ENCODE results near the gene PCMTD2.
"Not testable (repeated sequence)": the region's sequence is repeated elsewhere in the genome, so short reads cannot be mapped to it uniquely, and the experiment has no call there.

- TF ChIP-seq CTCF (conservative IDR thresholded peaks at IDR 0.05; ENCODE audit: low read length): peak; percentile 83
- TF ChIP-seq EZH2phosphoT487 (IDR thresholded peaks at IDR 0.05; ENCODE audit: borderline replicate concordance, low read depth, low read length): not testable (repeated sequence)
Observed at GRCh38 chr20:64285579-64286446, 30.3 kb downstream of the PCMTD2 start.

Data from OCI-LY7 (cell line).